NT2/D1 (cell line): Measurements from ENCODE around the gene DNAH1.

Source experiments
- SUZ12 ChIP-seq: IDR thresholded peaks from 2 replicates; pipeline ENCODE4 v1.6.1; 2011; ENCODE audit not compliant: insufficient read length, insufficient read depth; ENCODE audit errors: extremely low read depth
- YY1 ChIP-seq: IDR thresholded peaks from 2 replicates; pipeline ENCODE4 v1.6.1; 2011; ENCODE audit not compliant: insufficient read length, insufficient read depth
- ZNF274 ChIP-seq: IDR thresholded peaks from 2 replicates; pipeline ENCODE4 v1.6.1; 2011; ENCODE audit warnings: mild to moderate bottlenecking, low read depth, low read length

DNA sequence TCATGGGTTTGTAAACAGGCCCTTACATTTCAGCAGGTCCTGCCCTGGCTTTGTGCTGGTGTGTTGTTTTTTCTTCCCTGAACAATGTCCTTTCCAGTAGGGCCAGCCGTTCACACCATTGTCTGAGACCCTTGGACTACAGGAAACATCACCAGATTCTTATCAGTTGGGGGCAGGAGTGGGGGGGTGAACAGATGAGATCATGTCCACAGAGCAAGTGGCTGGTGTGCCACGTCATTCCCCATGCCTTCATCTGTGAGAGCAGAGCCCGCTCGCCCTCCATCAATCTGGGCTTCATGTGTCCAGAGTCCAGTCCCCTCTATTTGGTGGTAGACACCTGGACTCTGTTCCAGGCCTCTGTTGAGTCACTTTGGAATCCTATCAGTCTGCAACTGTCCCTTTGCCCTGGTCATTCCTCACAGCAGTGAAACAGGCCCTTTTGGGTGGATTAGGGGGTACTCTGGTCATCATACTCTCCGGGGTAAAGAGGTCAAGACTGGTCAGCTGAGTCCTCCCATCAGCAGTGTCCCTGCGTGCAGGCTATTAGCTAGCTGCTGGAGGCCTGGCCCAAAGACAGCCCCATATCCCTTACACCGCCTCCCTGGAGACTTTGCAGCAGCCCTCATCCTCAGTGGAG lies 113.8 kb downstream of the DNAH1 start:
- no peak for TF ChIP-seq YY1
- TF ChIP-seq ZNF274: no peak
- no peak for TF ChIP-seq SUZ12
